ENCODE data around the gene THOC2.

The THOC2 gene

GRCh38 chrX:123562342-123563146 lies 170.3 kb downstream of the THOC2 start:
- Histone ChIP-seq H3K4me3 (ENCODE audit: low read depth, low read length) (no peak overlapping the region), H3K9me3 (no peaks in the 10 kb centered on the region), H3K4me1 (no peaks in the 10 kb centered on the region), H3K36me3 (no peaks in the 10 kb centered on the region), H3K27me3 (no peaks in the 10 kb centered on the region)
- no peak for TF ChIP-seq CTCF (IDR thresholded peaks at IDR 0.05; ENCODE audit: low read depth, low read length)
- no peak for DNase-seq

- H3K27me3 ChIP-seq: no peaks in the 10 kb centered on the region
- TF ChIP-seq CTCF (IDR thresholded peaks at IDR 0.05; ENCODE audit: low read depth, low read length): no peak
- no peaks in the 10 kb centered on the region for H3K36me3 ChIP-seq
- no peak overlapping the region for H3K4me3 ChIP-seq (ENCODE audit: low read depth, low read length)
- no peak for DNase-seq
- H3K4me1 ChIP-seq: no peaks in the 10 kb centered on the region
- no peaks in the 10 kb centered on the region for H3K9me3 ChIP-seq
These were observed 171.2 kb downstream of the THOC2 start for GRCh38 chrX:123561439-123562215.

- Histone ChIP-seq H3K4me1 (no peaks in the 10 kb centered on the region), H3K9me3 (no peaks in the 10 kb centered on the region), H3K27me3 (no peaks in the 10 kb centered on the region), H3K36me3 (no peaks in the 10 kb centered on the region), H3K4me3 (ENCODE audit: low read depth, low read length) (no peak overlapping the region)
- DNase-seq: no peak
- TF ChIP-seq CTCF (IDR thresholded peaks at IDR 0.05; ENCODE audit: low read depth, low read length): no peak
These were observed 182.0 kb downstream of the THOC2 start for GRCh38 chrX:123550829-123551228.
